H1 (cell line): ENCODE measurements around the gene MRPS34. TPM values are rescaled to one million over a fixed set of nuclear protein-coding genes. Genes with fewer than 3 reads are reported as not detected.

Experiments used
- CTCF ChIA-PET: fragments of 300-600 bp; sonication (Branson Sonifier 250); formaldehyde crosslinking; loops from one replicate; lab custom pipeline; 2021; ENCODE audit not compliant: partially characterized antibody; lab: Charles Lee
- POLR2A ChIA-PET: fragments of 300-600 bp; sonication (Branson Sonifier 250); formaldehyde crosslinking; loops from one replicate; lab custom pipeline; 2021; ENCODE audit warnings: inconsistent platforms; ENCODE audit not compliant: partially characterized antibody; lab: Charles Lee
- DNase-seq, 2 experiments: peaks; one replicate each; pipeline versions ENCODE4 v3.0.0 to v3.0.0-alpha.2; 2010 to 2022; ENCODE audit warnings: low spot score in 2 of 2, low read depth in 1 of 2, mixed read lengths in 1 of 2
- FAIRE-seq: peaks from 2 replicates; lab custom pipeline; 2011; peaks lifted over from hg19 to GRCh38; lab: Jason Lieb, UNC
- H2AFZ ChIP-seq: 2 replicates; pipeline ENCODE4 v1.8.1; 2012; ENCODE audit warnings: low read length, inconsistent platforms
- H2AK5ac ChIP-seq: 2 replicates; pipeline ENCODE4 v1.6.1; 2013; ENCODE audit warnings: low read depth, low read length
- H2BK120ac ChIP-seq: replicated peaks from 2 replicates; pipeline ENCODE3; 2013; ENCODE audit warnings: low read depth, low read length, inconsistent platforms
- H2BK12ac ChIP-seq: 2 replicates; pipeline ENCODE4 v1.6.1; 2013; ENCODE audit warnings: low read depth, low read length
- H2BK15ac ChIP-seq: 2 replicates; pipeline ENCODE4 v1.6.1; 2013; ENCODE audit warnings: low read length
- H2BK20ac ChIP-seq: 2 replicates; pipeline ENCODE4 v1.6.1; 2013; ENCODE audit warnings: low read length
- H2BK5ac ChIP-seq: 2 replicates; pipeline ENCODE4 v1.6.1; 2013; ENCODE audit warnings: low read depth, low read length
- H3K14ac ChIP-seq: 2 replicates; pipeline ENCODE4 v1.6.1; 2013; ENCODE audit warnings: inconsistent platforms; ENCODE audit not compliant: insufficient read length
- H3K18ac ChIP-seq: 2 replicates; pipeline ENCODE4 v1.6.1; 2013; ENCODE audit warnings: low read length; ENCODE audit errors: extremely low read depth
- H3K23ac ChIP-seq: 2 replicates; pipeline ENCODE4 v1.6.1; 2013; ENCODE audit warnings: inconsistent platforms; ENCODE audit not compliant: insufficient read length
- H3K23me2 ChIP-seq: 2 replicates; pipeline ENCODE4 v1.6.1; 2013; ENCODE audit warnings: low read depth, low read length
- H3K27ac ChIP-seq: 2 replicates; pipeline ENCODE4 v1.6.1; 2011; ENCODE audit warnings: low read depth, low read length, inconsistent platforms
- H3K27me3 ChIP-seq, 4 experiments: replicated peaks in 1 of 4; 1 replicate in 1 of 4; 2 replicates in 3 of 4; pipeline versions ENCODE4 v1.6.1 to v1.8.1; 2011 to 2013; ENCODE audit warnings: low read length in 3 of 4, mild to moderate bottlenecking in 3 of 4, inconsistent platforms in 2 of 4, mixed read lengths in 2 of 4, moderate library complexity in 1 of 4; ENCODE audit not compliant: control insufficient read depth in 3 of 4, insufficient read depth in 3 of 4; ENCODE audit errors: extremely low read depth in 1 of 4
- H3K36me3 ChIP-seq, 4 experiments: 2 replicates each; pipeline versions ENCODE4 v1.6.1 to v1.8.1; 2011 to 2013; ENCODE audit warnings: mild to moderate bottlenecking in 4 of 4, low read length in 3 of 4, moderate library complexity in 2 of 4, control low read depth in 1 of 4, inconsistent platforms in 1 of 4; ENCODE audit not compliant: insufficient read depth in 4 of 4, control insufficient read depth in 2 of 4
- H3K4ac ChIP-seq: replicated peaks from 2 replicates; pipeline ENCODE3; 2013; ENCODE audit warnings: low read length, low read depth, mixed read lengths, inconsistent platforms; ENCODE audit not compliant: insufficient read length
- H3K4me1 ChIP-seq, 4 experiments: replicated peaks in 1 of 4; 1 replicate in 1 of 4; 2 replicates in 3 of 4; pipeline versions ENCODE4 v1.6.1 to v1.8.1; 2011 to 2013; ENCODE audit warnings: low read length in 3 of 4, inconsistent platforms in 2 of 4, mixed read lengths in 1 of 4; ENCODE audit not compliant: insufficient read depth in 4 of 4, control insufficient read depth in 3 of 4
- H3K4me2 ChIP-seq, 2 experiments: 2 replicates each; pipeline versions ENCODE4 v1.6.1 to v1.8.1; 2011 to 2013; ENCODE audit warnings: low read depth in 2 of 2, low read length in 2 of 2, control low read depth in 1 of 2, inconsistent platforms in 1 of 2, mild to moderate bottlenecking in 1 of 2; ENCODE audit not compliant: insufficient read depth in 1 of 2
- H3K4me3 ChIP-seq, 4 experiments: fragments of 200-600, 300-600 bp in 1 of 4; sonication (generic), shearing (Covaris generic), sonication (Bioruptor Twin) in 1 of 4; 2 replicates each; pipeline versions ENCODE4 v1.5.1 to v1.8.1; 2011 to 2016; ENCODE audit warnings: low read length in 4 of 4, low read depth in 3 of 4, control low read depth in 2 of 4, inconsistent platforms in 2 of 4, mild to moderate bottlenecking in 2 of 4, mixed read lengths in 1 of 4, moderate library complexity in 1 of 4; ENCODE audit not compliant: insufficient read depth in 2 of 4; ENCODE audit errors: extremely low read depth in 1 of 4
- H3K56ac ChIP-seq: replicated peaks from 2 replicates; pipeline ENCODE3; 2013; ENCODE audit warnings: low read depth, mild to moderate bottlenecking, mixed read lengths, low read length, inconsistent platforms; ENCODE audit not compliant: insufficient read length
- H3K79me1 ChIP-seq: 2 replicates; pipeline ENCODE4 v1.6.1; 2013; ENCODE audit warnings: low read depth, low read length, control low read depth
- H3K79me2 ChIP-seq, 2 experiments: 2 replicates each; pipeline versions ENCODE4 v1.6.1 to v1.8.1; 2012 to 2013; ENCODE audit warnings: low read length in 2 of 2, mild to moderate bottlenecking in 2 of 2, inconsistent platforms in 1 of 2; ENCODE audit not compliant: insufficient read depth in 2 of 2, control insufficient read depth in 1 of 2
- H3K9ac ChIP-seq, 4 experiments: replicated peaks in 1 of 4; 1 replicate in 1 of 4; 2 replicates in 3 of 4; pipeline versions ENCODE4 v1.6.1 to v1.8.1; 2011 to 2013; ENCODE audit warnings: low read depth in 3 of 4, low read length in 3 of 4, control low read depth in 2 of 4, mild to moderate bottlenecking in 2 of 4, moderate library complexity in 2 of 4, inconsistent platforms in 1 of 4; ENCODE audit errors: extremely low read depth in 1 of 4
- H3K9me3 ChIP-seq, 2 experiments: 2 replicates each; pipeline versions ENCODE4 v1.6.1 to v1.8.1; 2012 to 2013; ENCODE audit warnings: mild to moderate bottlenecking in 2 of 2, moderate library complexity in 2 of 2, control low read depth in 1 of 2, inconsistent platforms in 1 of 2, low read depth in 1 of 2, low read length in 1 of 2, mixed read lengths in 1 of 2; ENCODE audit not compliant: insufficient read depth in 2 of 2
- H4K20me1 ChIP-seq, 2 experiments: replicated peaks in 1 of 2; 2 replicates each; pipeline versions ENCODE3 to v1.8.1; 2011 to 2013; ENCODE audit warnings: inconsistent platforms in 2 of 2, low read length in 2 of 2, mild to moderate bottlenecking in 1 of 2; ENCODE audit not compliant: insufficient read depth in 2 of 2, control insufficient read depth in 1 of 2
- H4K5ac ChIP-seq: 2 replicates; pipeline ENCODE4 v1.6.1; 2013; ENCODE audit warnings: low read length, low read depth, mixed read lengths, inconsistent platforms; ENCODE audit not compliant: insufficient read length
- H4K8ac ChIP-seq: 2 replicates; pipeline ENCODE4 v1.8.0; 2013; ENCODE audit warnings: mild to moderate bottlenecking, moderate library complexity, low read length, inconsistent platforms; ENCODE audit not compliant: insufficient read depth; ENCODE audit errors: extremely low read depth
- H4K91ac ChIP-seq: replicated peaks from 2 replicates; pipeline ENCODE3; 2013; ENCODE audit warnings: low read length, mixed read lengths, inconsistent platforms; ENCODE audit not compliant: insufficient read length
- CBX5 ChIP-seq: fragments of 300-800, 300-1000 bp; sonication (generic); IDR thresholded peaks from 2 replicates; pipeline ENCODE4 v1.7.1; 2016; ENCODE audit warnings: antibody characterized with exemption, low read length, low read depth
- GABPA ChIP-seq: IDR thresholded peaks from 2 replicates; pipeline ENCODE4 v1.6.1; 2011; ENCODE audit warnings: mild to moderate bottlenecking, low read length, moderate library complexity, borderline replicate concordance; ENCODE audit not compliant: insufficient read depth
- JUN ChIP-seq: IDR thresholded peaks from 2 replicates; pipeline ENCODE4 v1.6.1; 2011; ENCODE audit warnings: low read depth, mild to moderate bottlenecking, improper control_type of control experiment, low read length
- NRF1 ChIP-seq: IDR thresholded peaks from 2 replicates; pipeline ENCODE4 v1.6.1; 2011; ENCODE audit warnings: mild to moderate bottlenecking, low read depth, low read length, improper control_type of control experiment
- SAP30 ChIP-seq: fragments of 300-600 bp; sonication (generic); IDR thresholded peaks from 2 replicates; pipeline ENCODE4 v1.7.1; 2012; ENCODE audit warnings: low read length, moderate library complexity, mild to moderate bottlenecking, inconsistent platforms; ENCODE audit not compliant: insufficient read depth, insufficient replicate concordance
- SRF ChIP-seq: IDR thresholded peaks from 2 replicates; pipeline ENCODE4 v1.6.1; 2011; ENCODE audit warnings: mild to moderate bottlenecking, low read depth, low read length, moderate library complexity
- ZNF274 ChIP-seq: IDR thresholded peaks from 2 replicates; pipeline ENCODE4 v1.7.0; 2012; ENCODE audit warnings: low read length, borderline replicate concordance; ENCODE audit errors: extremely low read depth
- WGBS, 2 experiments: shearing (Covaris generic) in 1 of 2; methylation state at CpG; one replicate each; pipeline versions ENCODE4 v1.1.6 to v1.1.7; 2013 to 2015; ENCODE audit warnings: low lambda C conversion rate in 2 of 2, mixed read lengths in 2 of 2, inconsistent platforms in 1 of 2, low coverage in 1 of 2, missing lambda C conversion rate in 1 of 2; ENCODE audit not compliant: insufficient replicate concordance in 2 of 2, insufficient coverage in 1 of 2, insufficient read length in 1 of 2; ENCODE audit errors: extremely low coverage in 1 of 2, missing lambda C conversion rate in 1 of 2; 5-methylcytosine and 5-hydroxymethylcytosine counted together
- polyA plus RNA-seq, 7 experiments: library from polyadenylated mRNA; depleted of rRNA in 3 of 7; stranded (reverse) in 5 of 7; unstranded in 2 of 7; fragments of >200 nt in 5 of 7; fragments of 200-250 nt in 2 of 7; gene quantifications; 1 replicate in 5 of 7; 2 replicates in 1 of 7; 4 replicates in 1 of 7; pipeline versions ENCODE4 v1.2.1 to v1.2.3, GENCODE V29; 2011 to 2013; ENCODE audit warnings: missing spikeins in 2 of 7, mixed read lengths in 2 of 7
- total RNA-seq: library from RNA; stranded (reverse); fragmentation: NEBNext Ultra II Directional; extraction: Animal tissue kit (Norgen Biotek cat#: 25700); gene quantifications from 2 replicates; pipeline ENCODE4 v1.2.1, GENCODE V29; 2021
- TF ChIP-seq, protein P1 (sequence below): IDR thresholded peaks from 2 replicates; pipeline ENCODE4 v1.6.1; 2011; ENCODE audit warnings: low read length, improper control_type of control experiment
- TF ChIP-seq, protein P2 (sequence below): IDR thresholded peaks from 2 replicates; pipeline ENCODE4 v1.6.1; 2012; ENCODE audit warnings: inconsistent platforms

The MRPS34 gene
- total and polyA plus RNA-seq, 2 of the 8 experiments (the other 6 are each of a cell fraction or from before 2014, with no cell fraction given): 168 to 252 TPM

DNA sequence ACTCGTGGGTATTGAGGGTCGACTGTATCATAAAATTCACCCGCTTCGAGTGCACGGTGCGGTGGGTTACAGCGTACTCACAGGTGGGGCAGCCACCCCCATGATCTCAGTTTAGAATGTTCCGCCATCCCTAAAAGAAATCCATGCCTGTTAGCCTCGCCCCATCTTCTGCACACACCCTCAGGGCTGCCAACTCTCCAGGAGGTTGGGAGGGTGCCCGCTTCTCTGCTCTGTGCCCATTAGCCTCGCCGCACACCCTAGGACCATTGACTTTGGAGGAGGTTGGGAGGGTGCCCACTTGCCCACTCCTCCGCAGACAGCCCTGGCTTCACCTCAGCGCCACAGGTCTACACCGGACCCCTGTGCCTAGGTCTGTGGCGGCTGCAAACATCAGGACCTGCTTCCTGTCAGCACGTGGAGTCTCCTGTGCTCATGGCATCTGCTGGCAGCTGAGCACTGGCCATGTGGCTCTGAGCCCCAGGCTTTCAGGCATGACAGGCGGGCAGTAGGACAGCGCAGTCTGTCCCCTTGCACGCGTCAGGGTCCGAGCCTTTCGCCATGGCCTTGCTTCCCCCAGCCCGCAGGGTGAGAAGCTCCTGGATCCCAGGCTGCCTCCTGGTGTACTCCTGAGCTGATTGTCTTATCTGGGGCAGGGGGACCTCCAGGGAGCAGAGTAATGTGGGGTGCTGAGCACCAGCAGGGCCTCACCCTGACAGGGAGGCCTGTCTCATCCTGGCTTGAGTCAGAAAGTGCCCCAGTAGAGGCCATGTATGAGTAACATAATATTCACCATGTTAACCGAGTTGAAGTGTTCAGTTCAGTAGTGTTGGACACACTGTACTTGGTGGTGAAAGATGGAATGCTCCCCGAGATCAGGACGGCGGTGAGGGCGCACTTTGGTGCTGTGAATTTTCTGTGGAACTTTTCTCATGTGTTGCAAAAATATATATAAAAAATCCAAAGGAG lies 23.5 kb downstream of the MRPS34 start:
- H3K27ac ChIP-seq: no peak overlapping the region
- H3K27me3 ChIP-seq: no peaks in the 10 kb centered on the region
- H4K20me1 ChIP-seq: peaks cover 0 to 3% of the 10 kb centered on the region in 2 experiments
- ChIA-PET CTCF (interaction anchor here (0.6 to 2.1 kb wide), 3 partner anchors 14 to 455 kb away, joined by 3 to 13 read pairs (median 9); partner anchors contain the start of gene MAPK8IP3), POLR2A (interaction anchor here (0.7 to 5.5 kb wide), 3 partner anchors 14 to 59 kb away, joined by 3 to 18 read pairs (median 4); no protein-coding TSS in a partner anchor)
- no peak overlapping the region for H3K56ac ChIP-seq
- H2BK12ac ChIP-seq: no peak overlapping the region
- H3K9me3 ChIP-seq: no peaks in the 10 kb centered on the region
- no peak for DNase-seq
- H2AK5ac ChIP-seq: no peak overlapping the region
- peaks cover 0 to 17% (median 2%) of the 10 kb centered on the region in 4 experiments; a peak in 4 of 8 replicates for H3K36me3 ChIP-seq
- no peak overlapping the region for H3K18ac ChIP-seq
- no peaks in the 10 kb centered on the region for H3K79me1 ChIP-seq
- peak overlapping the region; percentile 68; the same call in 1 of the 2 replicates for H4K8ac ChIP-seq
- no peak overlapping the region for H2BK15ac ChIP-seq
- H2BK120ac ChIP-seq: no peak overlapping the region
- H3K4me3 ChIP-seq: no peak overlapping the region
- no peak overlapping the region for H3K4me2 ChIP-seq
- no peak overlapping the region for H2BK20ac ChIP-seq
- no peak overlapping the region for H2AFZ ChIP-seq
- no peak overlapping the region for H3K9ac ChIP-seq
- H4K91ac ChIP-seq: no peak overlapping the region
- no peaks in the 10 kb centered on the region for H3K79me2 ChIP-seq
- no peak overlapping the region for H3K23ac ChIP-seq
- H3K4me1 ChIP-seq: no peaks in the 10 kb centered on the region
- no peak for FAIRE-seq
- H3K14ac ChIP-seq: no peak overlapping the region
- no peak overlapping the region for H3K4ac ChIP-seq
- H3K23me2 ChIP-seq: no peaks in the 10 kb centered on the region
- 93% methylated on average over 29 of the region's 29 CpGs; no CpG with 5 or more reads in 1 of the 2 experiments for WGBS, 2 experiments
- H4K5ac ChIP-seq: no peak overlapping the region
- no peak overlapping the region for H2BK5ac ChIP-seq
- TF ChIP-seq ZNF274 (no peak), NRF1 (no peak), SRF (no peak), SAP30 (no peak), GABPA (no peak), CBX5 (no peak), JUN (no peak)
- TF ChIP-seq, protein P1, sequence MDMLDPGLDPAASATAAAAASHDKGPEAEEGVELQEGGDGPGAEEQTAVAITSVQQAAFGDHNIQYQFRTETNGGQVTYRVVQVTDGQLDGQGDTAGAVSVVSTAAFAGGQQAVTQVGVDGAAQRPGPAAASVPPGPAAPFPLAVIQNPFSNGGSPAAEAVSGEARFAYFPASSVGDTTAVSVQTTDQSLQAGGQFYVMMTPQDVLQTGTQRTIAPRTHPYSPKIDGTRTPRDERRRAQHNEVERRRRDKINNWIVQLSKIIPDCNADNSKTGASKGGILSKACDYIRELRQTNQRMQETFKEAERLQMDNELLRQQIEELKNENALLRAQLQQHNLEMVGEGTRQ: no peak
- TF ChIP-seq, protein P2, sequence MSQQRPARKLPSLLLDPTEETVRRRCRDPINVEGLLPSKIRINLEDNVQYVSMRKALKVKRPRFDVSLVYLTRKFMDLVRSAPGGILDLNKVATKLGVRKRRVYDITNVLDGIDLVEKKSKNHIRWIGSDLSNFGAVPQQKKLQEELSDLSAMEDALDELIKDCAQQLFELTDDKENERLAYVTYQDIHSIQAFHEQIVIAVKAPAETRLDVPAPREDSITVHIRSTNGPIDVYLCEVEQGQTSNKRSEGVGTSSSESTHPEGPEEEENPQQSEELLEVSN: no peak
